Heart right ventricle (tissue), 16 donors: ENCODE data around the gene PSMB9. TPM values are rescaled to one million over a fixed set of nuclear protein-coding genes. Genes with fewer than 3 reads are reported as not detected.
A peak's percentile ranks its signal among the peaks of the same experiment; 100 is the strongest.

Source experiments
- ATAC-seq, 8 donors: fragments of 200-7000 bp; cut with Tn5 transposase; one replicate each; pipeline ENCODE4 v1.9.1; 2020; ENCODE audit warnings: mild to moderate bottlenecking in 8 of 8, moderate library complexity in 8 of 8, moderate number of reproducible peaks in 1 of 8
- DNase-seq, 2 donors: peaks; one replicate each; pipeline ENCODE4 v3.0.0-alpha.2; 2020
- H3K27ac ChIP-seq, 10 donors: fragments of 200-600 bp; sonication (generic) in 2 of 10; one replicate each; pipeline versions ENCODE4 v1.5.0 to v1.8.0; 2020 to 2022; ENCODE audit warnings: mild to moderate bottlenecking in 3 of 10
- H3K27me3 ChIP-seq, 7 donors: fragments of 200-600 bp; one replicate each; pipeline ENCODE4 v1.8.0; 2021 to 2022; ENCODE audit warnings: mild to moderate bottlenecking in 2 of 7
- H3K36me3 ChIP-seq, 9 donors: fragments of 200-600 bp; sonication (generic) in 1 of 9; one replicate each; pipeline versions ENCODE4 v1.5.0 to v1.8.0; 2020 to 2022; ENCODE audit warnings: mild to moderate bottlenecking in 2 of 9
- H3K4me1 ChIP-seq, 9 donors: fragments of 200-600 bp; sonication (generic) in 1 of 9; one replicate each; pipeline versions ENCODE4 v1.5.0 to v1.8.0; 2020 to 2022; ENCODE audit warnings: mild to moderate bottlenecking in 4 of 9
- H3K4me3 ChIP-seq, 10 donors: fragments of 200-600 bp; sonication (generic) in 2 of 10; one replicate each; pipeline versions ENCODE4 v1.5.0 to v1.8.0; 2020 to 2022; ENCODE audit warnings: mild to moderate bottlenecking in 7 of 10, moderate library complexity in 2 of 10
- H3K9me3 ChIP-seq, 11 donors: fragments of 200-600 bp in 10 of 11; sonication (generic) in 2 of 11; one replicate each; pipeline versions ENCODE4 v1.5.0 to v1.8.0; 2013 to 2022; ENCODE audit warnings: mild to moderate bottlenecking in 2 of 11, control low read depth in 1 of 11, moderate library complexity in 1 of 11
- WGBS, 2 donors: extraction: QIAGEN DNeasy Blood & Tissue Kit; methylation state at CpG; one replicate each; pipeline ENCODE4 v1.1.7; 2013; ENCODE audit warnings: inconsistent platforms in 1 of 2; 5-methylcytosine and 5-hydroxymethylcytosine counted together
- intact Hi-C, 10 donors: fragments of 100-400 bp; cut with DNase I; formaldehyde crosslinking; loops; one replicate each; pipeline versions ENCODE4 v1.11.1 to v1.14.2; 2022
- polyA plus RNA-seq, 2 donors: library from polyadenylated mRNA; stranded (reverse); fragments of 200-250 nt; gene quantifications; one replicate each; pipeline ENCODE4 v1.2.3, GENCODE V29; 2013
- total RNA-seq, 10 donors: library from RNA; stranded (reverse); fragmentation: NEBNext Ultra II Directional in 3 of 10; extraction: Animal tissue kit (Norgen Biotek cat#: 25700) in 3 of 10; gene quantifications; one replicate each; pipeline versions ENCODE4 v1.2.1 to v1.2.4, GENCODE V29; 2021 to 2023
- TF ChIP-seq, protein P1 (sequence below), 9 donors: fragments of 200-600 bp; sonication (generic) in 2 of 9; IDR thresholded peaks; one replicate each; pipeline versions ENCODE4 v1.5.0 to v1.8.0; 2021 to 2022; ENCODE audit warnings: antibody characterized with exemption in 9 of 9, mild to moderate bottlenecking in 5 of 9, moderate library complexity in 1 of 9
- donor health status: Arrhythmogenic right ventricular cardiomyopathy.
- donor health status: ischemic (EF 13 %, LVEDD 7.1; RV severe dilation, severe dysfunction).
- donor health status: healthy with polysubstance abuse.
- donor health status: DM: no; HTN: yes; CAD: no.
- donor health status: DM: no; HTN: no; CAD: no.
- donor health status: ischemic (EF 25% LVEDD 6.9; RV normal size, moderate dysfunction).
- donor health status: ischemic (EF 25% LVEDD 5.7; RV mildly dilated, moderate dysfunction).
- donor health status: healthy.
- donor health status: DM: yes; HTN: yes; CAD: no.
- donor health status: Ischemic cardiomyopathy.
- donor health status: ischemic (EF 35%, LVEDD 5.7; RV mildly dilated, moderate dysfunction).
- donor health status: nonischemic (EF 11% LVEDD 7.7; RV severe dilation, severe dysfunction).
- donor health status: DM: yes; HTN: yes; CAD: no.
- donor health status: PGD.
- donor health status: ischemic (EF 29% LVEDD 5.4; RV normal size, mild dysfunction).
- donor health status: nonischemic (EF 23%, LVEDD 6.1; RV moderate dilation, normal function).

PSMB9 gene
- total and polyA plus RNA-seq, 12 donors: 10.0 to 198 (median 16.5) TPM

DNA sequence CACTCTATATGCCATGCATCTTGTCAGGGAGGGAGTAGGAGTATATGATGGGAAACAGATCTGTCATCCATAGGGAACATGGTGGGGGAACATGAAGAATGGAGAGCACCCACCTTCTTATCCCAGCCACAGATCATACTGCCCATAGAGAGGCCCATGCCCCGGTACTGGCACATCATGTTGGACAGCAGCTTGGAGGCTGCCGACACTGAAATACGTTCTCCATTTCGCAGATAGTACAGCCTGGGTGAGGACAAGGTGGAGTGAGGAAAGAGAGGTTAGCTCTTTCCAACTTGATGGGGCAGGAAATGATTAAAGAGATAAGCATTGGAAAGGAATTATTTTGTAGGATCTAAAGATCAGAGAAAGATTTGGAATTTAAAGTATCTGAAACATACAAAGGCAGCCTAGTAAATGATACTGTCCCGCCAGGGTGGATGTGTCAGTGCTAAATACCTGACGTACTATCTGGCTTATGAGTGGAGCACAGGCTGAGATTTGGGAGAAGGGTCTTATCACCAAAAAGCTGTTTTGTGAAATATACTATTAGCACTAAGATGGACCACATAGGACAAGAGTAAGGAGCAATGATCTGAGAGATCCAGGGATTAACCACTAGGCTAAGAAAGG is 11.9 kb upstream of the PSMB9 start:
- H3K36me3 ChIP-seq: peaks cover 0 to 55% (median 27%) of the 10 kb centered on the region in 9 donors
- H3K9me3 ChIP-seq: no peaks in the 10 kb centered on the region
- H3K4me1 ChIP-seq: peaks cover 5 to 78% (median 42%) of the 10 kb centered on the region in 9 donors
- intact Hi-C loops: no loop called here
- H3K27me3 ChIP-seq: no peaks in the 10 kb centered on the region
- peak overlapping the region in 5 of 10 donors; percentile 92 to 100 (median 97) for H3K27ac ChIP-seq
- H3K4me3 ChIP-seq: peak overlapping the region in 4 of 10 donors; percentile 71 to 98 (median 74)
- TF ChIP-seq, protein P1, sequence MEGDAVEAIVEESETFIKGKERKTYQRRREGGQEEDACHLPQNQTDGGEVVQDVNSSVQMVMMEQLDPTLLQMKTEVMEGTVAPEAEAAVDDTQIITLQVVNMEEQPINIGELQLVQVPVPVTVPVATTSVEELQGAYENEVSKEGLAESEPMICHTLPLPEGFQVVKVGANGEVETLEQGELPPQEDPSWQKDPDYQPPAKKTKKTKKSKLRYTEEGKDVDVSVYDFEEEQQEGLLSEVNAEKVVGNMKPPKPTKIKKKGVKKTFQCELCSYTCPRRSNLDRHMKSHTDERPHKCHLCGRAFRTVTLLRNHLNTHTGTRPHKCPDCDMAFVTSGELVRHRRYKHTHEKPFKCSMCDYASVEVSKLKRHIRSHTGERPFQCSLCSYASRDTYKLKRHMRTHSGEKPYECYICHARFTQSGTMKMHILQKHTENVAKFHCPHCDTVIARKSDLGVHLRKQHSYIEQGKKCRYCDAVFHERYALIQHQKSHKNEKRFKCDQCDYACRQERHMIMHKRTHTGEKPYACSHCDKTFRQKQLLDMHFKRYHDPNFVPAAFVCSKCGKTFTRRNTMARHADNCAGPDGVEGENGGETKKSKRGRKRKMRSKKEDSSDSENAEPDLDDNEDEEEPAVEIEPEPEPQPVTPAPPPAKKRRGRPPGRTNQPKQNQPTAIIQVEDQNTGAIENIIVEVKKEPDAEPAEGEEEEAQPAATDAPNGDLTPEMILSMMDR (IDR thresholded peaks at IDR 0.05): no peak
- ATAC-seq (no peak), DNase-seq (no peak)
- 90 to 92% methylated on average over 6 of the region's 6 CpGs for WGBS, 2 donors

DNA sequence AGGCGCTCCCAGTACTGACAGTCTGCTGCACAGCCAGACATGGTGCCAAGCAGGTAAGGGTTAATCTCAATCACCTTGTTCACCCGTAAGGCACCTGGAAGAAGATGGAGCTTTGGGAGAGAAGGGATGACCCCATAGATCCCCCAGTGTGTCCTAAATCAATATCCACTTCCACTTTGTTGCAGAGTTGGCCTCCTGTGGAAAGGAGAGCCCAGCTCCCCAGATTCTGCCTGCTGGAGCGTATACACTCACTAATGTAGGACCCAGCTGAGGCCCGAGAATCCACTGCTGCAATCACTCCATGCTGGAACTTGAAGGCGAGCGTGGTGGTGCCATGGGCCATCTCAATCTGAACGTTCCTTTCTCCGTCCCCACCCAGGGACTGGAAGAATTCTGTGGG is 11.3 kb upstream of the PSMB9 start:
- peaks cover 0 to 61% (median 32%) of the 10 kb centered on the region in 9 donors for H3K36me3 ChIP-seq
- DNase-seq (no peak), ATAC-seq (no peak)
- peaks cover 5 to 78% (median 37%) of the 10 kb centered on the region in 9 donors for H3K4me1 ChIP-seq
- 80 to 83% methylated on average over 8 of the region's 8 CpGs for WGBS, 2 donors
- intact Hi-C loops: no loop called here
- TF ChIP-seq, protein P1 (IDR thresholded peaks at IDR 0.05): no peak
- no peaks in the 10 kb centered on the region for H3K27me3 ChIP-seq
- H3K4me3 ChIP-seq: peak overlapping the region in 8 of 10 donors; percentile 71 to 98 (median 78)
- peak overlapping the region in 8 of 10 donors; percentile 92 to 100 (median 96) for H3K27ac ChIP-seq
- no peaks in the 10 kb centered on the region for H3K9me3 ChIP-seq

DNA sequence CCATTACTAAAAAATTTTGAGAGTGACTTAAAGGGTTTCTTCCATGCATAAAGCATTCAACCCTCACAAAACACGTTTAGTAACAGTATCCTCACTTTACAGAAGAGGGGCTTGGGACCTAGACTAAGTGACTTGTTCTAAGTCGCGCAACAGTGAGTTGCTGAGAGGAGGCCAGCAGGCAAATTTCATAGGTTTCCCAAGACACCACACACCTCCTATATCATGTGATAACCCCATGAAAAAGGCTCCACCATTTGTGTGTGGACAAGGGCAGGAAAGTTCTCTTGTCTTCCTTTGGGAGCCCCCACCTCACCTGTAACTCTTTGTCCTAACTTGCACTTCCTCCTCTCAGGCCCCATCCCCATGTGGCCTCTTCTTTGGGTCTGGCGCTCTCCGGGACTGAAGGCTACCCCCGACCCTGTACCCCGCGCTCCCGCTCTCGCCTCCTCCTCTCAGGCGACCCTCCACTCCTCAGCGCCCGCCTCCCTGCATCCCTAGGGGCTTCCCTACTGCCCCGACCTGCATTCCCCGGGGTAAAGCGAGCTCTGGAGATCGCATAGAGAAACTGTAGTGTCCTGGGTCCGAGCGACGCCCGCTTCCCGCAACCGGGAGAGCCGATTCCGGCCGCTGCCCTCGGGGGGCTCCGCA is 10.5 kb upstream of the PSMB9 start:
- intact Hi-C loops: no loop called here
- peak overlapping the region; percentile 44 to 98 (median 78) for H3K4me3 ChIP-seq
- no peaks in the 10 kb centered on the region for H3K27me3 ChIP-seq
- H3K36me3 ChIP-seq: peaks cover 0 to 69% (median 40%) of the 10 kb centered on the region in 9 donors
- peak in 2 of 8 donors; percentile 0 to 2 for ATAC-seq
- no peaks in the 10 kb centered on the region for H3K9me3 ChIP-seq
- peaks cover 5 to 83% (median 32%) of the 10 kb centered on the region in 9 donors for H3K4me1 ChIP-seq
- TF ChIP-seq, protein P1 (IDR thresholded peaks at IDR 0.05): no peak
- H3K27ac ChIP-seq: peak overlapping the region; percentile 87 to 100 (median 96)
- no peak for DNase-seq
- WGBS, 2 donors: 6 to 9% methylated on average over 28 of the region's 28 CpGs

DNA sequence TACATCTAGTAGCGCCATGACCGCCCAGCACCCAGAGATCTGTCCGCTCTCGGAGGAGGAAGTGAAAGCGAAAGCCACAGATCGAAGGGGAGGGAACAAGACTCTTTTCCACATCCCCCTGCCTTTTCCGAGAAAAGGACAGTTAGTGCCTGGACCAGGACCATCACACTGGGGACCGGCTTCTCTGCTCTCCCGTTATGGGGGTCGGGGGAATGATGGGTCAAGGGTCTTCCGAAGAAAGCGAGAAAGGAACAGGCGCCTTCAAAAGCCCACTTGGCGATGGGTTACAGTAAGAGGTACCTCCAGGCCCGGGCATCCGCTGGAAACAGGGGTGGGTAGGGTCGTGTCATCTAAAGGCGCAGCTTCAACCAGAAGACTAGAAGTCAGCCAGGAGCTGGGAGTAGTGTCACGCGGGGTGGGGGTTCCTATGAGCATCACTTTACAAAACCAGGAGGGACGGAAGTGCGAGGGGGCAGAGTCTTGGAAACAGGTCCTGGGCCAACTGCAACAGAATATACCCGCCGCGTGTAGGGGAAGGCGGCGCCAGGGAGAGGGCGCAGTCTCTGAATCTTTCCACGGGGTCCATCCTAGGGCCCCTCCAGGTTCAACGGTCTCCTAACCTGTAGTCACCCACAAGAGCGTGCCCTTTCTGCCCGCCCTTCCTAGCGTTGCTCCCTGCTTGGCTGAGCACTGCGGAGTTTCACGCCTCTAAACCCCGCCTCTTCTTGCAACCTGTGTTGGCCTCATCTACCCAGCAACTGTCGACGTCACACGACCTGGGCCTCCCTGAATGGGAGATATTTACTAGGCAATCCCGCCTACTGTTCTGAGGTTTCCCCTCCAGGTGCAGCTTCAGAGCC is 9.8 kb upstream of the PSMB9 start, which contains the start of gene PSMB8:
Gene PSMB8 (minus strand): TSS at position 69 of the 860 bp plus-strand sequence. CDS start 51 bp downstream, at position 18.
- Histone ChIP-seq H3K4me1 (peaks cover 5 to 85% (median 32%) of the 10 kb centered on the region in 9 donors), H3K27me3 (no peaks in the 10 kb centered on the region)

More for the DNA sequence above, 9.8 kb upstream of the PSMB9 start, which contains the start of gene PSMB8:
- peak within 1 kb of the TSS; percentile 44 to 98 (median 78) for H3K4me3 ChIP-seq
- ATAC-seq (peak; percentile 95 to 98 (median 97)), DNase-seq (peak; percentile 93 to 97)
- H3K36me3 ChIP-seq: peaks cover 0 to 76% (median 40%) of the 10 kb centered on the region in 9 donors
- intact Hi-C loops: loop anchor here in 3 of 10 donors (1.0 kb wide), 3 partner anchors 8 to 10 kb away; partner anchors contain the start of genes PSMB9 (in 1 of the 3) and TAP1 (in 1 of the 3)
- no peaks in the 10 kb centered on the region for H3K9me3 ChIP-seq
- H3K27ac ChIP-seq: peak within 1 kb of the TSS; percentile 87 to 100 (median 96)
- TF ChIP-seq, protein P1 (IDR thresholded peaks at IDR 0.05): peak in 6 of 9 donors; percentile 9 to 55 (median 34)
- 0 to 1% methylated on average over 40 of the region's 40 CpGs for WGBS, 2 donors
